GM19463 (cell line): ENCODE measurements around the gene BTBD17.
"Not testable (repeated sequence)": the region's sequence is repeated elsewhere in the genome, so short reads cannot be mapped to it uniquely, and the experiment has no call there.

Experiments
- ATAC-seq: cut with Tn5 transposase; IDR thresholded peaks from one replicate; pipeline ENCODE4 v1.9.1; 2021; ENCODE audit warnings: mild to moderate bottlenecking, moderate library complexity; ENCODE audit not compliant: unreplicated experiment

BTBD17 gene

DNA sequence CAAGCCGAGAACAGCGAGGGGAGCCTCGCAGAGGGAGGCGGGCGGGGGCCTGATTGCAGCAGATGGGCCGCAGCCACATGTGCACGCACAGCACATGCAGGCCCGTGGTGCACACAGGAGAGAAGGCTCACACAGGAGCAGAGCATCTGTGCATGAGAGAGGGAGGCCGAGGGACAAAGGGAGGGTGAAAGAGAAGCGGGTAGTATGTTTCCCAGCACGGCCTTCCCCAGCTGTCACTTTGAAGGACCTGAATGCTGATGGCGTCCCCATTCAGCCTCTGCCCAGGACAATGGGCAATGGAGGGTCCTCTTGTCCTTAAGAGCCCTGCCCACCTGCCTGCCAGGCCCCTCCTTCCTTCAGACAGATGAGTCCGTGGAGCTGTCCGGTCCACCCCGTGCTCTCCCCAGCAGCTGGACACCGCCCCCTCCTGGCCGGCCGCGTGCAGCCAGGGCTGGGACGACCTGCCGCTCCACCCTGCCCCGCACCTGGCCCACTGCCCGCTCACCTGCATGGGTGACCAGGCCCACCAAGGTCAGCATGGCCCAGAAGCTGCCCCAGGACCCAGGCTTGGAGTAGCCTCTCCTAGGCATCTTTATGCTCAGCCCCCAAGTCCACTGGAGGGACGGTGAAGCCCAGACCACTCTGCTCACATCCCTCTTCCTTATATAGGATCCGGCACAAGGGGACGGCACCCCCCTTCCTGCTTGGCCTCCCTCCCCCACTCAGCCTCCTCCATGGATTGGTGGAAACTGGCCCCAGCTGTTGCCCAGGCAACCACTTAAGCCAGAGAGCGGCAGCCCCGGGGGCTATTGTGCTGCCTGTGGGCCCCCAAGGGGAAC lies at the start of gene BTBD17:
Gene BTBD17, minus strand, starts transcription at position 639 of the 839 bp plus-strand sequence. Its CDS starts 49 bp downstream, at position 590.
- no peak for ATAC-seq

- ATAC-seq, result no peak
Measured at GRCh38 chr17:74410001-74410443, 48.4 kb upstream of the BTBD17 start.

DNA sequence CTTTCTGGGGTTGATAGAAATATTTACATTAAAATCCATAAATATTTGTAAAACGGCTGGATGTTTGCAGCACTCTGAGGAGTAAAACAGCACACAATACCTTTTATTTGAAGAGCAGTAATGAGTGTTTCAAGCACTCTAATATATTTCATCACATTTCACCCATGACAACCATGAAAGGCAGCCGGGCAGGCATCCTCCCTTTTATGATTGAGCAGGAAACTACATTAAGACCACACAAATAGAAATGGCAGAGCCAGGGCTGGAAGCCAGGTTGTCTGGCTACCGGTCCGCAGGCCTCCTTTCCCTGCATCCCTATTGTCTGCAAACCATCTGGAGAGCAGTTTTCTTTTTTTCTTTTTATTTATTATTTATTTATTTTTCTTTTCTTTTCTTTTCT lies 47.1 kb upstream of the BTBD17 start:
- ATAC-seq, result no peak

DNA sequence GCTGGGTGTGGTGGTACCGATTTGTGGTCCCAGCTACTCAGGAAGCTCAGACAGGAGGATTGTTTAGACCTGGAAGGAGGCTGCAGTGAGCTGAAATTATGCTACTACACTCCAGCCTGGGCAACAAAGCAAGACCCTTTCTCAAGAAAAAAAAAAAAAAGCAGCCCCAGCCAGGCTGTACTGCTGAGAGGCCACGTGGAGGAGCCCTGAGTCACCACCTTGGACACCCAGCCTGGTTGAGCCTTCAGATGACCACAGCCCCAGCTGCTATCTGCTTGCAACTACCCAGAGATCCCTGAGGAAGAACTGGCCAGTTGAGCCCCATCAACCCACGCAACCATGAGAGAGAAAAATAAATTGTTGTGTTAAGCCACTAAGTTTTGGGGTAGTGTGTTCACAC lies 46.6 kb upstream of the BTBD17 start:
- no peak for ATAC-seq

- no peak for ATAC-seq
Measured at GRCh38 chr17:74407384-74407783, 45.7 kb upstream of the BTBD17 start.

- ATAC-seq, result not testable (repeated sequence)
Measured at GRCh38 chr17:74405311-74405710, 43.6 kb upstream of the BTBD17 start.

DNA sequence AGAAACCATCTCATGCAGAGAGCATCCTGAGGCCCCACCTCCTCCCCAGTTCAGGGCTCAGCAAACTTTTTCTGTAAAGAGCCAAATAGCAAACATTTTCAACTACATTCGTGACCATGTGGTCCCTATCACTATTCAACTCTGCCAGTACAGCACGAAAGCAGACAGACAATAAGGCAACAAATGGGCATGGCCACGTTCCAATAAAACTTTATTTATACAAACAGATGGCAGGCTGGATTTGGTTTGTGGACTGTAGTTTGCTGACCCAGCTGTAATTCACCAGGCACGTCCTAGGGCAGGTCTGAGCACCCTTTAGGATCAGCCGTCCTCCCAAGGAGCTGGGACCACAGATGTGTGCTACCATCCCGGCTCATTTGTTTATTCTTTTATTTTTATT lies 43.1 kb upstream of the BTBD17 start:
- ATAC-seq, result no peak

DNA sequence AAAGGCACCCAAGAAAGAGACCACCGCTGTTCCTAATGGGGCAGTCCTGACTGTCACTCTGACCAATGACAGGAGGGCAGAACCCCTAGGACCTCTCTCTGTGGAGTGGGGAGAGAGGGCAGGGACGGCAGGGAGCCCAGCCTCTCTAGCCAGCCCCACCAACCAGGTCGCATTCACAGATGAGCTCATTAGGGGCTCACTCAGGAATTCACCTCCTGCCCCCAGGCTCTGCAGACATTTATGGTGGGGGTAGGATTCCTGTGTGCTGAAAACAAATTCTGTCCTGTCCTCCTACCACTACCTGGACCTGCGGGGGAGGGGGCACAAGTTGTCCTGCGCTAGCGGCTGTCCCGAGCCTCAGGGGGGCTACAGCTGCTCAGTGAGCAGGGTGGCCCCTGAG lies 42.5 kb upstream of the BTBD17 start:
- no peak for ATAC-seq

DNA sequence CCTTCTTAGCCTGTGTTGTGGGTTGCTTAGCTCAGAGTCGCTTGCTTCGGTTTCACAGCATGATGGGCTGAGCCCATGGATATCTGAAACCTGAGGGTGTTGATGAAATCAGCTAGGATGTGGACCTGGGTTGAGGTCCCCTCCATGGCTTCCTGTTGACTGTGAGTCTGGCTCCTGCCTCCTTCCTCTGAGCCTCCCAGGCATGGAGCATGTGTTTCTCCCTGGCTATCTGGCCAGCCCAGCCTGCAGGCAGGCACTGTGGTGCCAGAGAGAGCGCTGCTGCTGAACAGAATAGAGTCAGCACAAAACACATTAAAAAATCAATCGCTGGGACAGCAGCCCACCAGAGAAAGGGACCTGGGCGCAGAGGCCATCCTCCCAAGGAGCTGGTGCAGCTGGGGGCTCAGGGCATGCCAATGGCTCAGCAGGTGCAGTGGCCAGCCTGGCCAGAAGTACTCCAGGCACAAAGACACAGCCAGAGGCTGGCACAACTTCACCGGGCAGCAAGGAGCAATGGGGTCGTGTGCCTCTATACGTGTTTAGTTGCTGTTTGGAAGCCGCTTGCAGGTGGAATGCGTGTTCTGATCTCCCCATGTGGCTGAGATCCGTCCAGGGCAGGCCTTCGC lies 42.0 kb upstream of the BTBD17 start:
- no peak for ATAC-seq

GRCh38 chr17:74402048-74402447 lies 40.4 kb upstream of the BTBD17 start:
- no peak for ATAC-seq

- ATAC-seq, result no peak
Measured at GRCh38 chr17:74396567-74396966, 34.9 kb upstream of the BTBD17 start.

DNA sequence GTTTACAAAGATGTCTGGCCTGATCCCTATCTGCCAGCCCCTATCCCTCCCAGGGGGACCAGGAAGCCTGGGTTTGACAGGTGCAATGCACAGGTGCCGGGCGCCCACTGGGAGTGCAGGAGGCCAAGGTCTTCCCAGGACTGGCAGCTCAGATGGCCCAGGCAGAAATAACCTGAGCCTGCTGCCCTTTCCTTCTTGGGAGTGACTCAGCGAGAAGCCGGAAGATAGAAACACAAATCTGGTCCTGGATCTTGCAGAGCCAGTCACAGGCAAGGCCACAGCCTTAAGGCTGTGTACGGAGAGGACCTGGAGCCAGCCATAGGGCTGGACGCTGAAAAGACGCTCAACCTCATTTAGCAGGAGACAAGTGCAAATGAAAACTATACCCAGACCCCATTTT lies 33.3 kb upstream of the BTBD17 start:
- no peak for ATAC-seq

GRCh38 chr17:74394275-74394950 lies 32.7 kb upstream of the BTBD17 start:
- ATAC-seq, result no peak

- no peak for ATAC-seq
Measured at GRCh38 chr17:74393346-74393942, 31.8 kb upstream of the BTBD17 start.

- no peak for ATAC-seq
Measured at GRCh38 chr17:74392848-74393247, 31.2 kb upstream of the BTBD17 start.

GRCh38 chr17:74391771-74392170 lies 30.1 kb upstream of the BTBD17 start:
- ATAC-seq, result no peak

- ATAC-seq, result no peak
Measured at GRCh38 chr17:74390680-74391653, 29.3 kb upstream of the BTBD17 start.

DNA sequence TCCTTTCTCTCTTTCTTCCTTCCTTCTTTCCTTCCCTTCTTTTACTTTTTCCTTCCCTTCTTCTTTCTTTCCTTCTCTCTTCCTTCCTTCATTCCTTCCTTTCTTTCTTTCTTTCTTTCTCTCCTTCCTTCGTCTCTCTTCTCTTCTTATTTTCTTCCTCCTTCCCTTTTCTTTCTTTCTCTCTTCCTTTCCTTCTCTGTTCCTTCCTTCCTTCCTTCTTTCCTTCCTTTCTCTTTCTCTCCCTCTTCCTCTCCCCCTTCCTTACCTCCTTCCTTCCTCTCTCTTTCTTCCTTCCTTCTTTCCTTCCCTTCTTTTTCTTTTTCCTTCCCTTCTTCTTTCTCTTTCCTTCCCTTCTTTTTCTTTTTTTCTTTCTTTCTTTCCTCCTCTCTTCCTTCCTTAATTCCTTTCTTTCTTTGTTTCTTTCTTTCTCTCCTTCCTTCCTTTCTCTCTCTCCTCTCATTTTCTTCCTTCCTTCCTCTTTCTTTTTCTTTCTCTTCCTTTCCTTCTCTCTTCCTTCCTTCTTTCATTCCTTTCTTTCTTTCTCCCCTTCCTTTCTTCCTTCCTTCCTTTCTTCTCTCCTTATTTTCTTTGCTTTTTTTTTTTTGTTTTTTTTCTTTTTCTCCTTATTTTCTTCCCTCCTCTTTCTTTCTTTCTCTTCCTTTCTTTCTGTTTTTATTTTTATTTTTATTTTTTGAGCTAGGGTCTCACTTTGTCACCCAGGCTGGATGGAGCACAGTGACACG lies 28.4 kb upstream of the BTBD17 start:
- ATAC-seq, result no peak

DNA sequence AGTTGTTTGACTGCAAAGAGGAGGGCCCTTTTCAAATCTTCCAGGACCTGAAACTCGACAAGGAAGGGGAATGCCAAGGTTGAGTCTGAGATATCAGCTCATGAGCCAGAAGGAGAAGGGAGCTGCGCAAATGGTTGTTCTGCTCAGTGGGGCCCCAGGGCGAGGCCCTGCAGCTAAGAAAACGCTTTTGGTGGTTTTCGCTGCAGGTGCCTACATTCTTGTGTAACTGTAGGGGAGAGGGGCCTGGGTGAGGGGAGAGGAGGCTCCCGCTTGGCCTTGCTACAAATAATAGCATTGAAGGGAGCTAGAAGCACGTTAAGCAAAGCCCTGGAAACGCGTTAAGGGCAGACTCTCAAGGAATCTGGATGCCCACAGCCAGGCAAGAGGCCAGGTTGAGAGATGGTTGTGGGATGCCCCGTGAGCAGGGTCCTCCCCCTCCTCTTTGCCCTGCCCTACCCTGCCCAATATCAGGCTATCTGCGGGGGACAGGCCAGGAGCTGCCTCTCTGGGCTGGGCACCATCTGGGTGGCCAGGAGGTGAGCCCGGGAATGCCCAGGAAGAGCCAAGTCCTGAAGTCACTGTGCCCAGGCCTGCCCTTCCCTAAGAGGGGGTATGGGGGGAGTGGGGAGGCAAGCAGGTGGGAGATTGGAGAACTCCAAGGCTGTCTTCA lies 27.6 kb upstream of the BTBD17 start:
- no peak for ATAC-seq
